MG63 (cell line): ENCODE measurements around the gene LMF1. TPM values are rescaled to one million over a fixed set of nuclear protein-coding genes. Genes with fewer than 3 reads are reported as not detected.
"Not testable (repeated sequence)": the region's sequence is repeated elsewhere in the genome, so short reads cannot be mapped to it uniquely, and the experiment has no call there.

Experiments used
- DNase-seq: peaks from one replicate; pipeline ENCODE4 v3.0.0-alpha.2; 2020
- H3K27me3 ChIP-seq: fragments of 250-450 bp; sonication (Bioruptor Pico); 2 replicates; pipeline ENCODE4 v1.5.1; 2020; ENCODE audit warnings: mild to moderate bottlenecking, moderate library complexity
- H3K36me3 ChIP-seq: fragments of 250-450 bp; sonication (Bioruptor Pico); 2 replicates; pipeline ENCODE4 v1.5.1; 2020; ENCODE audit warnings: mild to moderate bottlenecking, moderate library complexity
- H3K4me3 ChIP-seq: fragments of 250-450 bp; sonication (Bioruptor Pico); 2 replicates; pipeline ENCODE4 v1.5.1; 2020; ENCODE audit warnings: mild to moderate bottlenecking, moderate library complexity
- H3K9me3 ChIP-seq: fragments of 250-450 bp; sonication (Bioruptor Pico); 2 replicates; pipeline ENCODE4 v1.5.1; 2020; ENCODE audit warnings: mild to moderate bottlenecking, moderate library complexity
- total RNA-seq: library from RNA; depleted of rRNA; stranded (reverse); fragments of >200 nt; shearing (Covaris generic); gene quantifications from 2 replicates; pipeline ENCODE4 v1.2.3, GENCODE V29; 2014; ENCODE audit warnings: low replicate concordance

The LMF1 gene
- total RNA-seq, 1 experiment from 2014 or later = 11.1 TPM

GRCh38 chr16:873243-873661, 97.5 kb downstream of the LMF1 start:
- Histone ChIP-seq H3K27me3 (no peaks in the 10 kb centered on the region), H3K4me3 (no peak overlapping the region), H3K36me3 (no peaks in the 10 kb centered on the region), H3K9me3 (no peaks in the 10 kb centered on the region)
- DNase-seq = no peak

- H3K4me3 ChIP-seq = no peak overlapping the region
- H3K9me3 ChIP-seq = no peaks in the 10 kb centered on the region
- DNase-seq = no peak
- no peaks in the 10 kb centered on the region for H3K36me3 ChIP-seq
- H3K27me3 ChIP-seq = no peaks in the 10 kb centered on the region
Measured at GRCh38 chr16:872436-873242, 98.1 kb downstream of the LMF1 start.

- DNase-seq = no peak
- H3K36me3 ChIP-seq = no peaks in the 10 kb centered on the region
- no peak overlapping the region for H3K4me3 ChIP-seq
- H3K27me3 ChIP-seq = no peaks in the 10 kb centered on the region
- H3K9me3 ChIP-seq = no peaks in the 10 kb centered on the region
Measured at GRCh38 chr16:871562-872345, 99.0 kb downstream of the LMF1 start.

GRCh38 chr16:870856-871561, 99.8 kb downstream of the LMF1 start:
- H3K9me3 ChIP-seq = no peaks in the 10 kb centered on the region
- no peaks in the 10 kb centered on the region for H3K36me3 ChIP-seq
- no peak for DNase-seq
- H3K27me3 ChIP-seq = no peaks in the 10 kb centered on the region
- no peak overlapping the region for H3K4me3 ChIP-seq

GRCh38 chr16:869823-870641, 100.8 kb downstream of the LMF1 start:
- no peak for DNase-seq
- H3K4me3 ChIP-seq = no peak overlapping the region
- no peaks in the 10 kb centered on the region for H3K27me3 ChIP-seq
- H3K9me3 ChIP-seq = no peaks in the 10 kb centered on the region
- no peaks in the 10 kb centered on the region for H3K36me3 ChIP-seq

- H3K36me3 ChIP-seq = no peaks in the 10 kb centered on the region
- H3K27me3 ChIP-seq = no peaks in the 10 kb centered on the region
- H3K4me3 ChIP-seq = no peak overlapping the region
- no peaks in the 10 kb centered on the region for H3K9me3 ChIP-seq
- no peak for DNase-seq
Measured at GRCh38 chr16:868846-869822, 101.7 kb downstream of the LMF1 start.

- Histone ChIP-seq H3K27me3 (no peaks in the 10 kb centered on the region), H3K9me3 (no peaks in the 10 kb centered on the region), H3K4me3 (no peak overlapping the region), H3K36me3 (no peaks in the 10 kb centered on the region)
- DNase-seq = no peak
Measured at GRCh38 chr16:868386-868755, 102.4 kb downstream of the LMF1 start.

GRCh38 chr16:867421-868385, 103.1 kb downstream of the LMF1 start:
- DNase-seq = no peak
- no peak overlapping the region for H3K4me3 ChIP-seq
- H3K27me3 ChIP-seq = no peaks in the 10 kb centered on the region
- no peaks in the 10 kb centered on the region for H3K9me3 ChIP-seq
- H3K36me3 ChIP-seq = no peaks in the 10 kb centered on the region

GRCh38 chr16:866252-866896, 104.4 kb downstream of the LMF1 start:
- Histone ChIP-seq H3K4me3 (no peak overlapping the region), H3K27me3 (no peaks in the 10 kb centered on the region), H3K9me3 (no peaks in the 10 kb centered on the region), H3K36me3 (no peaks in the 10 kb centered on the region)
- no peak for DNase-seq

- H3K27me3 ChIP-seq = no peaks in the 10 kb centered on the region
- no peaks in the 10 kb centered on the region for H3K9me3 ChIP-seq
- no peak overlapping the region for H3K4me3 ChIP-seq
- no peak for DNase-seq
- H3K36me3 ChIP-seq = no peaks in the 10 kb centered on the region
Measured at GRCh38 chr16:865026-865425, 105.8 kb downstream of the LMF1 start.

GRCh38 chr16:861446-861845, 109.3 kb downstream of the LMF1 start:
- Histone ChIP-seq H3K36me3 (no peaks in the 10 kb centered on the region), H3K9me3 (peaks cover 4% of the 10 kb centered on the region; the same call in 1 of the 2 replicates), H3K27me3 (no peaks in the 10 kb centered on the region), H3K4me3 (no peak overlapping the region)
- no peak for DNase-seq

- peaks cover 4% of the 10 kb centered on the region; the same call in 1 of the 2 replicates for H3K9me3 ChIP-seq
- no peaks in the 10 kb centered on the region for H3K27me3 ChIP-seq
- no peak overlapping the region for H3K4me3 ChIP-seq
- no peak for DNase-seq
- no peaks in the 10 kb centered on the region for H3K36me3 ChIP-seq
Measured at GRCh38 chr16:860891-861290, 109.9 kb downstream of the LMF1 start.

- DNase-seq, H3K9me3 ChIP-seq, H3K4me3 ChIP-seq, H3K36me3 ChIP-seq, H3K27me3 ChIP-seq: not testable (repeated sequence)
Measured at GRCh38 chr16:858971-859370, 111.8 kb downstream of the LMF1 start.

GRCh38 chr16:858441-858840, 112.3 kb downstream of the LMF1 start:
- H3K4me3 ChIP-seq, H3K27me3 ChIP-seq, H3K36me3 ChIP-seq, H3K9me3 ChIP-seq, DNase-seq: not testable (repeated sequence)
